Astrocyte of the hippocampus (primary cell): ENCODE measurements around the gene PPP3R1.
"Not testable (repeated sequence)": the region's sequence is repeated elsewhere in the genome, so short reads cannot be mapped to it uniquely, and the experiment has no call there.

Experiments used
- DNase-seq: peaks from one replicate; pipeline ENCODE4 v3.0.0; 2011; ENCODE audit warnings: low read depth, low spot score

The PPP3R1 gene

GRCh38 chr2:68188831-68189230, 63.5 kb downstream of the PPP3R1 start:
- no peak for DNase-seq

- no peak for DNase-seq
These were observed 65.0 kb downstream of the PPP3R1 start for GRCh38 chr2:68187329-68187728.

- DNase-seq, result peak; percentile 21
These were observed 66.7 kb downstream of the PPP3R1 start for GRCh38 chr2:68185541-68186164.

- DNase-seq, result no peak
These were observed 69.4 kb downstream of the PPP3R1 start for GRCh38 chr2:68182902-68183301.

GRCh38 chr2:68178954-68179627, 73.2 kb downstream of the PPP3R1 start:
- no peak for DNase-seq

GRCh38 chr2:68178432-68178831, 73.9 kb downstream of the PPP3R1 start:
- DNase-seq, result no peak

GRCh38 chr2:68177541-68177940, 74.8 kb downstream of the PPP3R1 start:
- no peak for DNase-seq

GRCh38 chr2:68176657-68177056, 75.7 kb downstream of the PPP3R1 start:
- DNase-seq, result no peak

GRCh38 chr2:68175210-68175609, 77.1 kb downstream of the PPP3R1 start:
- DNase-seq, result not testable (repeated sequence)

GRCh38 chr2:68172990-68173700, 79.2 kb downstream of the PPP3R1 start:
- no peak for DNase-seq

GRCh38 chr2:68172521-68172920, 79.8 kb downstream of the PPP3R1 start:
- DNase-seq, result no peak

GRCh38 chr2:68171684-68172083, 80.6 kb downstream of the PPP3R1 start:
- no peak for DNase-seq

- DNase-seq, result no peak
These were observed 81.2 kb downstream of the PPP3R1 start for GRCh38 chr2:68171146-68171545.

- DNase-seq, result no peak
These were observed 83.0 kb downstream of the PPP3R1 start for GRCh38 chr2:68169308-68169707.

GRCh38 chr2:68167186-68167585, 85.1 kb downstream of the PPP3R1 start:
- DNase-seq, result no peak

GRCh38 chr2:68163641-68164040, 88.7 kb downstream of the PPP3R1 start:
- DNase-seq, result no peak

- no peak for DNase-seq
These were observed 94.2 kb downstream of the PPP3R1 start for GRCh38 chr2:68158134-68158447.

GRCh38 chr2:68157402-68158133, 94.8 kb downstream of the PPP3R1 start, which contains the start of gene PNO1:
PNO1 (plus strand) TSS chr2:68157888; CDS start chr2:68157935, 47 bp downstream.
- peak; percentile 98 for DNase-seq

- DNase-seq, result no peak
These were observed 95.3 kb downstream of the PPP3R1 start for GRCh38 chr2:68157002-68157401.

- no peak for DNase-seq
These were observed 95.9 kb downstream of the PPP3R1 start for GRCh38 chr2:68156419-68156818.

- no peak for DNase-seq
These were observed 96.7 kb downstream of the PPP3R1 start for GRCh38 chr2:68155618-68156017.

GRCh38 chr2:68152681-68153347, 99.5 kb downstream of the PPP3R1 start:
- DNase-seq, result no peak
